HCT116 (cell line): ENCODE measurements around the gene RCC1. TPM values are rescaled to one million over a fixed set of nuclear protein-coding genes. Genes with fewer than 3 reads are reported as not detected.
"Not testable (repeated sequence)": the region's sequence is repeated elsewhere in the genome, so short reads cannot be mapped to it uniquely, and the experiment has no call there.

Source experiments
- ATAC-seq: fragments of 200-7000 bp; cut with Tn5 transposase; 2 replicates; pipeline ENCODE4 v1.9.1; 2020; ENCODE audit warnings: mild to moderate bottlenecking, moderate library complexity
- BruUV-seq: library from RNA; stranded (reverse); fragments of 400-500 nt; replicated peaks from 2 replicates; lab custom pipeline; 2021; lab: Mats Ljungman, UMichigan
- CTCF ChIA-PET: fragments of 300-600 bp; sonication (Branson Sonifier 250); formaldehyde crosslinking; loops from one replicate; lab custom pipeline; 2021; ENCODE audit warnings: antibody characterized with exemption; lab: Charles Lee
- POLR2A ChIA-PET: fragments of 300-600, 350-600 bp; sonication (Branson Sonifier 250); formaldehyde crosslinking; loops from one replicate; lab custom pipeline; 2021; ENCODE audit warnings: antibody characterized with exemption; lab: Charles Lee
- RAD21 ChIA-PET, 2 experiments: fragments of 300-600 bp; sonication (Branson Sonifier 250); formaldehyde crosslinking; loops; one replicate each; lab custom pipeline; 2023; ENCODE audit warnings: low total read pairs in 2 of 2; ENCODE audit not compliant: uncharacterized antibody in 2 of 2, unreplicated experiment in 2 of 2, low non-redundant PET in 1 of 2; lab: Charles Lee
- DNase-seq: peaks from one replicate; pipeline ENCODE4 v3.0.0-alpha.2; 2010; ENCODE audit warnings: low read depth, low spot score
- H2AFZ ChIP-seq: fragments of 200-600 bp; shearing (Covaris generic), sonication (generic); 2 replicates; pipeline ENCODE4 v1.6.1; 2017; ENCODE audit warnings: low read depth, mixed run types, mixed read lengths, antibody characterized with exemption, low read length; ENCODE audit not compliant: poor library complexity, severe bottlenecking
- H3K27ac ChIP-seq: 2 replicates; pipeline ENCODE4 v1.5.1; 2012; ENCODE audit warnings: low read depth, low read length
- H3K27me3 ChIP-seq: fragments of 200-600 bp; sonication (generic); 2 replicates; pipeline ENCODE4 v1.6.1; 2016; ENCODE audit warnings: mixed run types, low read length, mixed read lengths; ENCODE audit not compliant: insufficient read depth
- H3K36me3 ChIP-seq, 2 experiments: fragments of 200-500 bp in 1 of 2; fragments of 200-600 bp in 1 of 2; sonication (Bioruptor generic) in 1 of 2; sonication (generic) in 1 of 2; 2 replicates each; pipeline versions ENCODE4 v1.5.1 to v1.6.1; 2014 to 2016; ENCODE audit warnings: low read length in 2 of 2, inconsistent platforms in 1 of 2, mixed read lengths in 1 of 2, mixed run types in 1 of 2; ENCODE audit not compliant: insufficient read depth in 2 of 2, control insufficient read depth in 1 of 2
- H3K4me1 ChIP-seq, 2 experiments: fragments of 200-600 bp in 1 of 2; sonication (generic) in 1 of 2; 2 replicates each; pipeline versions ENCODE4 v1.5.1 to v1.6.1; 2012 to 2017; ENCODE audit warnings: low read length in 2 of 2, inconsistent platforms in 1 of 2, mild to moderate bottlenecking in 1 of 2, mixed read lengths in 1 of 2, mixed run types in 1 of 2, moderate library complexity in 1 of 2; ENCODE audit not compliant: insufficient read depth in 2 of 2, control insufficient read depth in 1 of 2
- H3K4me2 ChIP-seq: fragments of 200-600 bp; sonication (generic); 2 replicates; pipeline ENCODE4 v1.6.1; 2017; ENCODE audit warnings: mixed run types, low read length, mixed read lengths
- H3K4me3 ChIP-seq, 2 experiments: fragments of 200-600 bp in 1 of 2; sonication (generic) in 1 of 2; replicated peaks in 1 of 2; 2 replicates each; pipeline ENCODE4 v1.5.1; 2011 to 2016; ENCODE audit warnings: low read length in 2 of 2, control low read depth in 1 of 2, low read depth in 1 of 2, mild to moderate bottlenecking in 1 of 2, mixed read lengths in 1 of 2, mixed run types in 1 of 2
- H3K79me2 ChIP-seq: fragments of 200-600 bp; sonication (generic); 2 replicates; pipeline ENCODE4 v1.6.1; 2017; ENCODE audit warnings: mild to moderate bottlenecking, mixed run types, low read length, moderate library complexity, mixed read lengths; ENCODE audit not compliant: insufficient read depth
- H3K9ac ChIP-seq: fragments of 200-600 bp; sonication (generic); 2 replicates; pipeline ENCODE4 v1.6.1; 2016; ENCODE audit warnings: low read length, mixed read lengths
- H3K9me2 ChIP-seq: fragments of 200-600 bp; sonication (generic), shearing (Covaris generic); 2 replicates; pipeline ENCODE4 v1.6.1; 2017; ENCODE audit warnings: mixed run types, mild to moderate bottlenecking, moderate library complexity; ENCODE audit not compliant: insufficient read depth
- H3K9me3 ChIP-seq, 2 experiments: fragments of 200-500 bp in 1 of 2; fragments of 200-600 bp in 1 of 2; sonication (Bioruptor generic) in 1 of 2; sonication (generic) in 1 of 2; 2 replicates each; pipeline ENCODE4 v1.6.1; 2014 to 2017; ENCODE audit warnings: low read length in 2 of 2, mixed read lengths in 2 of 2, inconsistent platforms in 1 of 2, low read depth in 1 of 2, mild to moderate bottlenecking in 1 of 2, mixed run types in 1 of 2, moderate library complexity in 1 of 2; ENCODE audit not compliant: control insufficient read depth in 1 of 2, insufficient read depth in 1 of 2
- H4K20me1 ChIP-seq: fragments of 200-600 bp; sonication (generic), shearing (Covaris generic); 2 replicates; pipeline ENCODE4 v1.6.1; 2017; ENCODE audit warnings: mixed run types, mild to moderate bottlenecking, moderate library complexity; ENCODE audit not compliant: insufficient read depth
- JUND ChIP-seq: IDR thresholded peaks from 2 replicates; pipeline ENCODE4 v1.6.1; 2012
- TCF7L2 ChIP-seq: IDR thresholded peaks from 2 replicates; pipeline ENCODE4 v1.7.0; 2011; ENCODE audit warnings: borderline replicate concordance, inconsistent platforms; ENCODE audit not compliant: insufficient read depth, insufficient read length; ENCODE audit errors: extremely low read depth
- YY1 ChIP-seq: IDR thresholded peaks from 2 replicates; pipeline ENCODE4 v1.6.1; 2011; ENCODE audit warnings: low read length, low read depth, moderate library complexity, mild to moderate bottlenecking; ENCODE audit not compliant: insufficient replicate concordance; ENCODE audit errors: extremely low read depth
- intact Hi-C: fragments of 100-400 bp; cut with micrococcal nuclease; formaldehyde crosslinking; loops from 2 replicates; pipeline ENCODE4 v1.10.0; 2022
- total RNA-seq: library from RNA; stranded (reverse); gene quantifications from one replicate; pipeline ENCODE4 v1.2.1, GENCODE V29; 2021; ENCODE audit not compliant: unreplicated experiment
- TF ChIP-seq, protein P1 (sequence below): IDR thresholded peaks from 2 replicates; pipeline ENCODE4 v1.6.1; 2012; ENCODE audit warnings: low read depth

The RCC1 gene
- total RNA-seq, 1 experiment from 2014 or later: 124 TPM

DNA sequence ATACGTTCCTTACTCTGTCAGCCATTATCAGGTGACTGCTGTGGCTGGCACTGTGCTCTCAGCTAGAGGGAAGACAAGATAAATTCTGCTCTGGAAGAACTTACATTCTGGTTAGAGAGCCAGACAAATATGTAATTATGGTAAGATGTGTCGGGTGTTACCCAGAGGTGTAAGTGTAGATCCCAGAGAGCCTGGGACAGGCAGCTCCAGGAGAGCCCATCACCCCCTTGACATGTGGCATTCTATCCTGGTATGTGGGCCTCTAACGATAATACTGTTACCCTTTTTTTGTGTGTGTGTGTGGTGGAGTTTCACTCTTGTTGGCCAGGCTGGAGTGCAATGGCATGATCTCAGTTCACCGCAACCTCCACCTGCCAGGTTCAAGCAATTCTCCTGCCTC lies 66.1 kb downstream of the RCC1 start:
- H3K9me3 ChIP-seq: no peaks in the 10 kb centered on the region
- no peak overlapping the region for H3K4me2 ChIP-seq
- TF ChIP-seq, protein P1, sequence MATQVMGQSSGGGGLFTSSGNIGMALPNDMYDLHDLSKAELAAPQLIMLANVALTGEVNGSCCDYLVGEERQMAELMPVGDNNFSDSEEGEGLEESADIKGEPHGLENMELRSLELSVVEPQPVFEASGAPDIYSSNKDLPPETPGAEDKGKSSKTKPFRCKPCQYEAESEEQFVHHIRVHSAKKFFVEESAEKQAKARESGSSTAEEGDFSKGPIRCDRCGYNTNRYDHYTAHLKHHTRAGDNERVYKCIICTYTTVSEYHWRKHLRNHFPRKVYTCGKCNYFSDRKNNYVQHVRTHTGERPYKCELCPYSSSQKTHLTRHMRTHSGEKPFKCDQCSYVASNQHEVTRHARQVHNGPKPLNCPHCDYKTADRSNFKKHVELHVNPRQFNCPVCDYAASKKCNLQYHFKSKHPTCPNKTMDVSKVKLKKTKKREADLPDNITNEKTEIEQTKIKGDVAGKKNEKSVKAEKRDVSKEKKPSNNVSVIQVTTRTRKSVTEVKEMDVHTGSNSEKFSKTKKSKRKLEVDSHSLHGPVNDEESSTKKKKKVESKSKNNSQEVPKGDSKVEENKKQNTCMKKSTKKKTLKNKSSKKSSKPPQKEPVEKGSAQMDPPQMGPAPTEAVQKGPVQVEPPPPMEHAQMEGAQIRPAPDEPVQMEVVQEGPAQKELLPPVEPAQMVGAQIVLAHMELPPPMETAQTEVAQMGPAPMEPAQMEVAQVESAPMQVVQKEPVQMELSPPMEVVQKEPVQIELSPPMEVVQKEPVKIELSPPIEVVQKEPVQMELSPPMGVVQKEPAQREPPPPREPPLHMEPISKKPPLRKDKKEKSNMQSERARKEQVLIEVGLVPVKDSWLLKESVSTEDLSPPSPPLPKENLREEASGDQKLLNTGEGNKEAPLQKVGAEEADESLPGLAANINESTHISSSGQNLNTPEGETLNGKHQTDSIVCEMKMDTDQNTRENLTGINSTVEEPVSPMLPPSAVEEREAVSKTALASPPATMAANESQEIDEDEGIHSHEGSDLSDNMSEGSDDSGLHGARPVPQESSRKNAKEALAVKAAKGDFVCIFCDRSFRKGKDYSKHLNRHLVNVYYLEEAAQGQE: no peak
- TF ChIP-seq YY1 (no peak), TCF7L2 (no peak), JUND (no peak)
- POLR2A ChIA-PET: interaction anchor here (4.6 kb wide), 1 partner anchor 10 kb away, joined by 27 read pairs; no protein-coding TSS in a partner anchor
- H3K4me3 ChIP-seq: no peak overlapping the region
- CTCF ChIA-PET: no interaction called here
- no peak overlapping the region for H3K27ac ChIP-seq
- H3K36me3 ChIP-seq: peaks cover 17 to 24% of the 10 kb centered on the region in 2 experiments
- no peaks in the 10 kb centered on the region for H3K4me1 ChIP-seq
- H3K9ac ChIP-seq: no peak overlapping the region
- H4K20me1 ChIP-seq: no peaks in the 10 kb centered on the region
- RAD21 ChIA-PET: no interaction called here
- no peaks in the 10 kb centered on the region for H3K9me2 ChIP-seq
- intact Hi-C loops: no loop called here
- no TSS peak for BruUV-seq
- ATAC-seq (no peak), DNase-seq (no peak)
- no peak overlapping the region for H2AFZ ChIP-seq
- no peaks in the 10 kb centered on the region for H3K79me2 ChIP-seq
- H3K27me3 ChIP-seq: no peaks in the 10 kb centered on the region

DNA sequence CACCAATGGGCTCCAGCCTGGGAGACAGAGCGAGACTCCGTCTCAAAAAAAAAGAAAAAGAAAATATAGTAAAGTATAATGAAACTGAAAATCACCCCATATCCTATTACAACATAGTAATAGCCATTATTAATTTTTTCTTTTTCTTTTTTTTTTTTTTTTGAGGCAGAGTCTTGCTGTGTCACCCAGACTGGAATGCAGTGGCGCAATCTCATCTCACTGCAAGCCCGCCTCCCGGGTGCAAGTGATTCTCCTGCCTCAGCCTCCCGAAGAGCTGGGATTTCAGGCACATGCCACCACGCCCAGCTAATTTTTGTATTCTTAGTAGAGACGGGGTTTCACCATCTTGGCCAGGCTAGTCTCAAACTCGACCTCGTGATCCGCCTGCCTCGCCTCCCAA lies 67.0 kb downstream of the RCC1 start:
- RAD21 ChIA-PET, ATAC-seq, H3K4me3 ChIP-seq, H3K4me2 ChIP-seq, H3K9me2 ChIP-seq, BruUV-seq, H3K9me3 ChIP-seq, H3K4me1 ChIP-seq, intact Hi-C loops, H3K9ac ChIP-seq, H2AFZ ChIP-seq, CTCF ChIA-PET, H3K27me3 ChIP-seq, H4K20me1 ChIP-seq, H3K79me2 ChIP-seq, DNase-seq, H3K27ac ChIP-seq: not testable (repeated sequence)
- POLR2A ChIA-PET: interaction anchor here (1.3 to 4.6 kb wide), 2 partner anchors 9 kb away, joined by 4 to 27 read pairs; no protein-coding TSS in a partner anchor
- peaks cover 15 to 21% of the 10 kb centered on the region in 2 experiments for H3K36me3 ChIP-seq
